ENCODE data around the gene IRX2. TPM values are rescaled to one million over a fixed set of nuclear protein-coding genes. Genes with fewer than 3 reads are reported as not detected.

The IRX2 gene
- total and polyA plus RNA-seq, 2 of the 8 experiments (the other 6 are each of a cell fraction or from before 2014, with no cell fraction given): 23.4 to 40.4 TPM

- WGBS, 2 experiments (ENCODE audit: extremely low coverage in 1 of 2, insufficient coverage in 1 of 2, insufficient read length in 1 of 2, insufficient replicate concordance in 2 of 2, low coverage in 1 of 2, low lambda C conversion rate in 2 of 2, missing lambda C conversion rate in 1 of 2): 9% methylated on average over 36 of the region's 55 CpGs; no CpG with 5 or more reads in 1 of the 2 experiments
- Histone ChIP-seq H3K4ac (replicated peaks; ENCODE audit: insufficient read length, low read depth, low read length) (no peak overlapping the region), H2BK20ac (ENCODE audit: low read length) (no peak overlapping the region), H4K5ac (ENCODE audit: insufficient read length, low read depth, low read length) (no peak overlapping the region), H3K4me1 (replicated peaks in 1 of 4; ENCODE audit: control insufficient read depth in 3 of 4, insufficient read depth in 4 of 4, low read length in 3 of 4) (peaks cover 6 to 26% (median 16%) of the 10 kb centered on the region in 4 experiments), H2AK5ac (ENCODE audit: low read depth, low read length) (no peak overlapping the region), H3K4me3 (ENCODE audit: extremely low read depth in 1 of 4, insufficient read depth in 2 of 4, low read depth in 3 of 4, low read length in 4 of 4) (peak overlapping the region in 2 of 4 experiments; percentile 0 to 52; a peak in 3 of 8 replicates), H3K27me3 (replicated peaks in 1 of 4; ENCODE audit: control insufficient read depth in 3 of 4, extremely low read depth in 1 of 4, insufficient read depth in 3 of 4, low read length in 3 of 4) (peaks cover 31 to 61% (median 60%) of the 10 kb centered on the region in 4 experiments), H3K36me3 (ENCODE audit: control insufficient read depth in 2 of 4, insufficient read depth in 4 of 4, low read length in 3 of 4) (peaks cover 3 to 48% (median 17%) of the 10 kb centered on the region in 4 experiments; a peak in 7 of 8 replicates), H4K91ac (replicated peaks; ENCODE audit: insufficient read length, low read length) (no peak overlapping the region), H2BK120ac (replicated peaks; ENCODE audit: low read depth, low read length) (no peak overlapping the region), H3K23me2 (ENCODE audit: low read depth, low read length) (peaks cover 9% of the 10 kb centered on the region; the same call in 1 of the 2 replicates), H3K18ac (ENCODE audit: extremely low read depth, low read length) (no peak overlapping the region; the same call in 1 of the 2 replicates), H4K8ac (ENCODE audit: extremely low read depth, insufficient read depth, low read length) (no peak overlapping the region), H2BK5ac (ENCODE audit: low read depth, low read length) (no peak overlapping the region), H3K79me1 (ENCODE audit: low read depth, low read length) (no peaks in the 10 kb centered on the region), H3K9ac (replicated peaks in 1 of 4; ENCODE audit: extremely low read depth in 1 of 4, low read depth in 3 of 4, low read length in 3 of 4) (no peak overlapping the region), H2AFZ (ENCODE audit: low read length) (no peak overlapping the region), H3K14ac (ENCODE audit: insufficient read length) (no peak overlapping the region), H3K23ac (ENCODE audit: insufficient read length) (no peak overlapping the region), H4K20me1 (replicated peaks in 1 of 2; ENCODE audit: control insufficient read depth in 1 of 2, insufficient read depth in 2 of 2, low read length in 2 of 2) (peaks cover 32 to 36% of the 10 kb centered on the region in 2 experiments), H3K4me2 (ENCODE audit: insufficient read depth in 1 of 2, low read depth in 2 of 2, low read length in 2 of 2) (peak overlapping the region; percentile 53 to 55), H2BK15ac (ENCODE audit: low read length) (no peak overlapping the region), H3K9me3 (ENCODE audit: insufficient read depth in 2 of 2, low read depth in 1 of 2, low read length in 1 of 2) (no peaks in the 10 kb centered on the region), H3K27ac (ENCODE audit: low read depth, low read length) (no peak overlapping the region), H2BK12ac (ENCODE audit: low read depth, low read length) (no peak overlapping the region), H3K56ac (replicated peaks; ENCODE audit: insufficient read length, low read depth, low read length) (no peak overlapping the region), H3K79me2 (ENCODE audit: control insufficient read depth in 1 of 2, insufficient read depth in 2 of 2, low read length in 2 of 2) (peaks cover 4 to 37% of the 10 kb centered on the region in 2 experiments; a peak in 3 of 4 replicates)
- POLR2A ChIA-PET (ENCODE audit: partially characterized antibody): interaction anchor here (0.6 to 2.2 kb wide), 8 partner anchors 8 to 861 kb away, joined by 3 to 16 read pairs (median 4); partner anchors contain the start of gene IRX2
- FAIRE-seq: no peak
- CTCF ChIA-PET (ENCODE audit: partially characterized antibody): interaction anchor here (0.6 to 1.9 kb wide), 3 partner anchors 10 to 359 kb away, joined by 3 to 9 read pairs (median 3); no protein-coding TSS in a partner anchor
- DNase-seq (ENCODE audit: low read depth in 1 of 2, low spot score in 2 of 2): peak in 1 of 2 experiments; percentile 73
- TF ChIP-seq TEAD4 (IDR thresholded peaks at IDR 0.05; ENCODE audit: low read depth, low read length) (no peak), BRCA1 (IDR thresholded peaks at IDR 0.05; ENCODE audit: low read depth, low read length) (no peak), MAX (IDR thresholded peaks at IDR 0.05) (peak; percentile 34; the same call in 1 of the 2 replicates), SP1 (IDR thresholded peaks at IDR 0.05; ENCODE audit: low read depth, low read length) (no peak), RAD21 (IDR thresholded peaks at IDR 0.05 in 1 of 2, conservative IDR thresholded peaks at IDR 0.05 in 1 of 2; ENCODE audit: low read depth in 2 of 2, low read length in 2 of 2) (no peak), ATF3 (IDR thresholded peaks at IDR 0.05; ENCODE audit: insufficient read depth, low read depth, low read length) (no peak), SUZ12 (IDR thresholded peaks at IDR 0.05; ENCODE audit: low read length) (peak; percentile 54), GTF2F1 (IDR thresholded peaks at IDR 0.05; ENCODE audit: borderline replicate concordance, low read depth, low read length) (no peak), NANOG (IDR thresholded peaks at IDR 0.05; ENCODE audit: insufficient read depth, low read depth, low read length, poor library complexity, severe bottlenecking) (no peak), RBBP5 (IDR thresholded peaks at IDR 0.05; ENCODE audit: borderline replicate concordance, low read depth, low read length) (0 out of 2 replicates have a peak, but pooled peaks have one; percentile 34)
Measured at GRCh38 chr5:2742921-2743679, 8.4 kb downstream of the IRX2 start.
